NK-92 treated with Interleukin-12 subunit alpha and Interleukin-12 subunit beta, amount 100 ng/mL, for 24 hours (cell line): ENCODE data around the gene CDR2L.
"Not testable (repeated sequence)": the region's sequence is repeated elsewhere in the genome, so short reads cannot be mapped to it uniquely, and the experiment has no call there.

Experiments used
- DNase-seq: peaks from one replicate; lab custom pipeline; 2025; lab: John Stamatoyannopoulos, UW

Gene CDR2L

GRCh38 chr17:75011401-75012095, 24.1 kb downstream of the CDR2L start:
- DNase-seq = no peak

GRCh38 chr17:75012096-75012345, 24.6 kb downstream of the CDR2L start:
- no peak for DNase-seq

- DNase-seq = peak; percentile 74
Measured at GRCh38 chr17:75012346-75013091, 25.1 kb downstream of the CDR2L start, which contains the start of gene MRPL58. MRPL58 (plus strand) TSS chr17:75012670; CDS start chr17:75012687, 17 bp downstream.

- DNase-seq = no peak
Measured at GRCh38 chr17:75013092-75013559, 25.7 kb downstream of the CDR2L start.

DNA sequence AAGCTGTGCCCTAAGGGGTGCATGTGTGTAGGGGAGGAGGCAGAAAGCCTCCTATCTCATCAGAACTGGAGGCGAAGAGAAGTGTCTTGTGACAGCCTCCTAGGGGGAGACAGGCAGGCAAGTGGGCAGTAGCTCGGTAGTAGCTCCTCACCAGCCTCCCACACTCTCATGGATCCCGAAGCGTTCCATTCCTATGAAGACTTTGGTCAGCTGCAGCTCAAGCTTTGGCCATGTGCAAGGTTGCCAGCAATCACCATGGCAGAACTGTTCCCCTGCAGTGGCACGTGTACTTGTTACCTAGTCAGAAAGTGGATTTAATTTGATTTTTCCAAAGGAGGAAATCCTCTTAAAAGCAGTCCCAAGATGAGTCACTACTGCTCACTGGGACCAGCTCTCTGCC, 31.7 kb downstream of the CDR2L start:
- no peak for DNase-seq

DNA sequence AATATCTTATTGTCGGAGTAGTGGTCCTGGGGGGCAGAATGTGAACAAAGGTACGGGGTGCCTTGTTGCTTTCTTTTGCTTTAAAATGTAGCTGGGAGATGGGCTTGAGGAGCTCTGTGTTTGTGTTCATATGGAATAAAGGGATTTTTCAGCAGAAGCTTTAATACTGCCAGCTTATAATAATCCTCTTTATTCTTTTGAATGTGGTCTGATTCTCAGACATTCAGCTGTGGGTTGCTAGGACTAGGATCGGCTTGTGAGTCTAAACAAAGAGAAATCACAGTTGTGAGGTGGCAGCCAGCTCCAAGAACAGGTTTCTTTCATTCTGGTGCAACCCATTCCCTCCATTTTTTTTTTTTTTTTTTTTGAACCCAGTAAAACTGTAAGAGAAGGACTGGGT, 32.3 kb downstream of the CDR2L start:
- no peak for DNase-seq

- no peak for DNase-seq
Measured at GRCh38 chr17:75020331-75021110, 33.1 kb downstream of the CDR2L start.

DNA sequence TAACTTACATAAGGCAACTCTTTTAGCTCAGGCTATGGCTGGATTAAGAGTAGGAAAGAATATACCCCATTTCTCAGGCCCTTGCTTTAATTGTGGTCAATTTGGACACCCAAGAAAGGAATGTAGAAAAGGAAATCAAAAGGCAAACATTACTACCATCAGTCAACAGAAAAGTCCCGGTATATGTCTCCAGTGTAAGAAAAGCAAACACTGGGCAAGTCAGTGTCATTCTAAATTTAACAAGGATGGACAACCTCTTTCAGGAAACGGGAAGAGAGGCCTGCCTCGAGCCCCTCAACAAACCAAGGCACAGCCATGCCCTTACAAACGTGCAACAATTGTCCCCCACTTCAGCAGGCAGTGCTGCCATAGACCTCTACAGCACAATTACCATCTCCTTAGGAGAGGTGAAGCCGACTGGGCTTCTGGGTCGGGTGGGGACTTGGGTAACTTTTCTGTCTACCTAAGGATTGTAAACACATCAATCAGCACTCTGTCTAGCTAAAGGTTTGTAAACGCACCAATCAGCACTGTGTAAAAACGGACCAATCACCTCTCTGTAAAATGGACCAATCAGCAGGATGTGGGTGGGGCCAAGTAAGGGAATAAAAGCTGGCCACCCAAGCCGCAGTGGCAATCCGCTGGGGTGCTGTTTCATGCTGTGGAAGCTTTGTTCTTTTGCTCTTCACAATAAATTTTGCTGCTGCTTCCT, 37.4 kb downstream of the CDR2L start:
- no peak for DNase-seq

DNA sequence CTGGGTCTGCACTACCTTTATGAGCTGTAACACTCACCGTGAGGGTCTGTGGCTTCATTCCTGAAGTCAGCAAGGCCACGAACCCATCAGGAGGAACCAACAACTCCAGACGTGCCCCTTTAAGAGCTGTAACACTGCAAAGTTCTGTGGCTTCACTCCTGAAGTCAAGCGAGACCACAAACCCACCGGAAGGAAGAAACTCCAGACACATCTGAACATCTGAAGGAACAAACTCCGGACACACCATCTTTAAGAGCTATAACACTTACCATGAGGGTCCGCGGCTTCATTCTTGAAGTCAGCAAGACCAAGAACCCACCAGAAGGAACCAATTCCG, 37.9 kb downstream of the CDR2L start:
- not testable (repeated sequence) for DNase-seq

DNA sequence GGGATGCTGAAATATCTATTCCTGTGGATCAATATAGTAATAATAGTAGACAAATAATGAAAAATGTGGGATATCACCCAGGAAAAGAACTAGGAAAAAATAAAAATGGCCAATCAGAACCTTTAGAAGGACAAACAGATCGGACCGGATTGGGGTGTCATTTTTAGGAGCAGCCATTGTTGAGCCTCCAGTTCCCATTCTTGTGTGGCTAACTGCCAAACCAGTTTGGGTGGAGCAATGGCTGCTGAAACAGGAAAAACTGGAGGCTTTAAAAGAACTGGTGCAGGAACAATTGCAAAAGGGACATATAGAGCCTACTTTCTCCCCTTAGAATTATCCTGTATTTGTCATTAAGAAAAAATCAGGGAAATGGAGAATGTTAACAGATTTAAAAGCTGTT, 39.2 kb downstream of the CDR2L start:
- DNase-seq = not testable (repeated sequence)

GRCh38 chr17:75030161-75030560, 42.7 kb downstream of the CDR2L start:
- DNase-seq = no peak

DNA sequence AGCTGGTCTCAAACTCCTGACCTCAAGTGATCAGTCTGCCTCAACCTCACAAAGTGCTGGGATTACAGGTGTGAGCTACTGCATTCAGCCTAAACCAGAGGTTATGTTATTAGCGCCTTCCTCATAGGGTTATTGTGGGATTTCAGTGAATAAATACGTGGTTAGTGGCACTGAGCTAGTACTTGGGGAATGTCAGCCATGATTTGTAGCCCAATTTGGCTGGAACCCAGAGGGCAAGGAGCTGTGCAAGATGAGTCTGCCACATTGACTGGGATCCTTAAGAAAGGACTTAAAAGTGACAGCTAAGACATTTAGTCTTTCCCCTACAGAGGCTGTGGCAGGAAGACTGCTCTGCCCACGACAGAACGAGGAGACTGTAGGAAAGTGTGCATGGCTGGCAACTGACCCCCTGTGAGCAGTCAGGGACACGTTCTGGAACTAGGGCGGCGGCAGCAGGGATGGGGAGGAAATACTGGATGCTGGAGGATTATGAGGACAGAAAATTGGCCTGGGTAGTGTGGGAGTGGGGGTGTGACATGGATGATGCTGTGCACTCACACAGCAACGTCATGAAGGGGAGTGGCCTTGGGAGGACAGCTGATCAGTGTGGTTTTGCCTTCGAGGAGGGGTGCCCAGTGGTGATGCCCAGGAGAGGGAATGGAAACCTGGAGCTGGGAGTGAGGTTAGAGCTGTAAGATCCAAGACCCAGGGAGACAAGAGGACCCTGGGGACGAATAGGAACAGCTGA, 44.7 kb downstream of the CDR2L start:
- DNase-seq = no peak

- DNase-seq = no peak
Measured at GRCh38 chr17:75032720-75033280, 45.4 kb downstream of the CDR2L start.

DNA sequence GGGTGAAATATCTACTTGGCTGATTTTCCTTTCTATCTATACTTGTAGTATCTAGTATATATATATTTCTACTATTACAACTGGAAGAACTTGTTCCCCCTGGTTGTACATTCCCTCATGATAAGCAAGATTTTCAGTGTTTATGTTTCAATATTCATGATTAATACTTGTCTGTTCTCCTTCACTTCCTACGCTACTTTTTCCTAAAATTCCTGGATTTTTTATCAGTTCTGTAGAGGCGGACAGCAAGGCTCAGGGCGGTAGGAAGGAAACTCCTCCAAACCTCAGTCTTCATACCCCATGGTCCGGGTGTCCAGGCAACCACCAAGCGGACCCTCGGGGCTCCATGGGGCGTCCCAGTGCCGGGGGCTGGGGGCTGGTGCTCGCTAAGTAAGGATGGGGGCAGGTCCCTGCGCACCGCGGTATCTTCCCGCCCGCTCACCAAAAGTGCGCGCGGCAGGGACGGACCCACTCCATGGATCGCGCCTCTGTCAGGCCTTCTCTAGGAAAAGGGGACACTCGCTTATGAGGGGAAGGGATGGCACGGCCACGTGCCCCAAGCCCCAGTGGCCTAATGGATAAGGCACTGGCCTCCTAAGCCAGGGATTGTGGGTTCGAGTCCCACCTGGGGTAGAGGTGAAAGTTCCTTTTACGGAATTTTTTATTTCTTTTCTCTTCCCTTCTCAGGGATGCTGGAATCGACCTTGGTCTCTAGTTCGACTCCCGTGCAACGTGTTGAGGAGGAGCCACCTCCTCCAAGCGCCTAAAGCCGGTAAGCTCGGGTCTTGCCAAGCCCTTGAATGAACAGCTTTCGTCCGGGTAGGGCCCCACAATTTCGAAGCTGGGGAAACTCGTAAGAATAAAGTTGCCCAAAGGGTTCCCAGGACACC, 46.2 kb downstream of the CDR2L start:
- DNase-seq = peak; percentile 71

DNA sequence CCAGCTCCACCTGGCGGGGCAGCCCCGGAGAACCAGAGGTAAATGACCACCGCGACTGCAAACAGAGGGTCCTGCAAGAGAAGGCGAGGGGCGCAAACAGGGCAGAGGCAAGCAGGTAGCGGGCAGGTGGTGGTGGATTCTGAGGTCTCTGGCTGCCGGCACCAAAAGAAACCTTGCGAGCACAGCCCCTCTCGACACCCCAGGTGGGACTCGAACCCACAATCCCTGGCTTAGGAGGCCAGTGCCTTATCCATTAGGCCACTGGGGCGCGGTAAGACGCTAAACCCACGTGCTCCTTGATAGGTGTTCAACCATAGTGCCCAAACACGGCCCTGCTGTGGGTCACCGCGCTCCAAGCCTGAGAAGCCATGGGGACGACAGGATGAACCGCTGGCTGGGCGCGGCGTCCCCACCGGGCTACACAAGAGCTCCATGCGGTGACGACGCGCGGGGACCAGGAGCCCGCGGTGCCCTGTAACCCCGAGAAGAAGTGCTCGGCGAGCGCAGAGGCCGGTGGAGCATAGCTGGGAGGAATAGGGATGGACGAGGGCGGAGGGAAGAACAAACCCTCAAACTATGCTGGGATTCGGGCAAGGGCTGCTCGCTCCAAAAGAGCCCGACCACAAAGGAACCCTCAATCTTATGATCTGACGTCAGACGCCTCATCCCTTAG, 46.9 kb downstream of the CDR2L start:
- DNase-seq = peak; percentile 82

DNA sequence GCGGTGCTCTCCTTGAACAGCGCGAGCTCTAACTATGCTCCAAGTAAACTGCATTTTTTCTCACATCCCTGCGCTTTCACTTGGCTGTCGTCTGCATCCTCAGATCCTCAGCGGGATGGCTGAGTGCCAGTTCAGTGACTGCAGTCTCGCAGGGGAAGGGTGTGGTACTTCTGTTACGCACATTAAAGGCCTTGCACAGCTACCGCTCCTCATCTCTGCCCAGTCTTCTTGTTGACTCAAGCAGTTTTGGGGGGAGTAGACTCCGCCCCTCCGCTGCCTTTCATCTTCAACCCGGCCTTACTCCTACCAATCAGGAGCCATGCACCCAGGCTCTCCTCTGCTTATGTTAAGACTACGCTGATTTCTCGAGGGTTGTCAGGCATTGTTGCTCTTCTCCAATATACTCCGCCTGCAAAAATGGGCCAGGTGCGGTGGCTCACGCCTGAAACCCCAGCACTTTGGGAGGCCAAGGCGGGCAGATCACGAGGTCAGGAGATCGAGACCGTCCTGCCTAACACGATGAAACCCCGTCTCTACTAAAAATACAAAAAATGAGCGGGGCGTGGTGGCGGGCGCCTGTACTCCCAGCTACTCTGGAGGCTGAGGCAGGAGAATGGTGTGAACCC, 49.3 kb downstream of the CDR2L start:
- DNase-seq = no peak

GRCh38 chr17:75039238-75039637, 51.8 kb downstream of the CDR2L start:
- no peak for DNase-seq

DNA sequence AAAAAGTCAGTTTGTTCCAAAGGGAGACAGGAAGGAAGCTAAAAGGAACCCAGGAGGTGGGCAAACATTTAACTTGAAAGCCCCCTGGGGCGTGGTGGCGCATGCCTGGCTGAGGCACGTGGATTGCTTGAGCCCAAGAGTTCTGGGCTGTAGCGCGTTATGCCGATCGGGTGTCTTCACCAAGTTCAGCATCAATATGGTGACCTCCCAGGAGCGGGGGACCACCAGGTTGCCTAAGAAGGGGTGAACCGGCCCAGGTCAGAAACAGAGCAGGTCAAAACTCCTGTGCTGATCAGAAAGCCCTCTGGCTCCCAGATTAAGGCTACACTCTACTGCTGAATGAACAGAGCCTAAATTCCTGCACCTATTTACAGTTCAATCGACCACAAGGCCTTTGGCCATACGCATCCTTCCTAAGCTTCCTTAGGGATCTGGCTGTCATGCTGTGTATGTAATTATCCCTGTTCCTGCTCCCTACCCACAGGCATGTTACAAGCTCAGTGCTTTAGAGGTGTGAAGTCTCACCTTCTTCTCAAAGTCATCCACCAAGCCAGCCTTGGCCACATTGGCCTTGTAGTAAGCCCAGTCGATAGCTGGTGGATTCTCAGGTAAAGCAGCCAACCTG, 54.3 kb downstream of the CDR2L start:
- DNase-seq = no peak

GRCh38 chr17:75043789-75044188, 56.4 kb downstream of the CDR2L start:
- DNase-seq = not testable (repeated sequence)
